Measurements from ENCODE around the gene GTF3C1. TPM values are rescaled to one million over a fixed set of nuclear protein-coding genes. Genes with fewer than 3 reads are reported as not detected.

Gene GTF3C1
- total and polyA plus RNA-seq, 2 of the 13 experiments (the other 11 are each of a cell fraction or from before 2014, with no cell fraction given) = 29.2 to 72.7 TPM

- TF ChIP-seq CENPT (CRISPR knock-in tag; IDR thresholded peaks at IDR 0.05; ENCODE audit: low read depth) = no peak
- peak; percentile 73; the same call in 1 of the 2 replicates for TF ChIP-seq IKZF5 (CRISPR knock-in tag; IDR thresholded peaks at IDR 0.05)
- TF ChIP-seq KLF12 (CRISPR knock-in tag; IDR thresholded peaks at IDR 0.05; ENCODE audit: borderline replicate concordance) = 0 out of 2 replicates have a peak, but pooled peaks have one; percentile 6
- 0 out of 2 replicates have a peak, but pooled peaks have one; percentile 46 for TF ChIP-seq MIER3 (CRISPR knock-in tag; IDR thresholded peaks at IDR 0.05; ENCODE audit: borderline replicate concordance)
- peak; percentile 76 for TF ChIP-seq TBL1XR1 (IDR thresholded peaks at IDR 0.05; ENCODE audit: borderline replicate concordance, low read length, partially characterized antibody)
- TF ChIP-seq HHEX (CRISPR knock-in tag; IDR thresholded peaks at IDR 0.05) = 0 out of 2 replicates have a peak, but pooled peaks have one; percentile 16
- 0 out of 2 replicates have a peak, but pooled peaks have one; percentile 26 for TF ChIP-seq AKAP8 (CRISPR knock-in tag; IDR thresholded peaks at IDR 0.05)
- TF ChIP-seq DRAP1 (CRISPR knock-in tag; IDR thresholded peaks at IDR 0.05) = peak; percentile 42; the same call in 1 of the 2 replicates
- TF ChIP-seq KLF11 (CRISPR knock-in tag; IDR thresholded peaks at IDR 0.05) = peak; percentile 63; the same call in 1 of the 2 replicates
- TF ChIP-seq ASH2L (IDR thresholded peaks at IDR 0.05; ENCODE audit: insufficient read length, low read depth, low read length) = peak; percentile 79
- peak; percentile 42 for TF ChIP-seq ZFY (CRISPR knock-in tag; IDR thresholded peaks at IDR 0.05)
- TF ChIP-seq ZNF224 (CRISPR knock-in tag; IDR thresholded peaks at IDR 0.05) = no peak
- peak; percentile 66; the same call in 1 of the 2 replicates for TF ChIP-seq ZNF788 (CRISPR knock-in tag; IDR thresholded peaks at IDR 0.05; ENCODE audit: borderline replicate concordance)
- 0 out of 2 replicates have a peak, but pooled peaks have one; percentile 55 for TF ChIP-seq ZNF264 (CRISPR knock-in tag; IDR thresholded peaks at IDR 0.05)
- peak; percentile 96 for TF ChIP-seq SALL1 (CRISPR knock-in tag; IDR thresholded peaks at IDR 0.05)
- peak; percentile 44; the same call in 1 of the 2 replicates for TF ChIP-seq ZNF33A (CRISPR knock-in tag; IDR thresholded peaks at IDR 0.05; ENCODE audit: borderline replicate concordance)
- TF ChIP-seq SATB2 (CRISPR knock-in tag; IDR thresholded peaks at IDR 0.05) = no peak
- no peak; the same call in 2 of the 3 replicates for TF ChIP-seq MXI1 (IDR thresholded peaks at IDR 0.05; ENCODE audit: borderline replicate concordance, low read depth, low read length)
- 0 out of 2 replicates have a peak, but pooled peaks have one; percentile 60 for TF ChIP-seq ZNF761 (CRISPR knock-in tag; conservative IDR thresholded peaks at IDR 0.05)
- TF ChIP-seq HNF1A (IDR thresholded peaks at IDR 0.05; ENCODE audit: low read depth) = no peak
- peak; percentile 75; the same call in 1 of the 2 replicates for TF ChIP-seq HNF1A (CRISPR knock-in tag; IDR thresholded peaks at IDR 0.05; ENCODE audit: borderline replicate concordance)
- peak; percentile 96 for TF ChIP-seq ZNF652 (CRISPR knock-in tag; IDR thresholded peaks at IDR 0.05; ENCODE audit: borderline replicate concordance, low read depth)
- TF ChIP-seq ZNF784 (CRISPR knock-in tag; IDR thresholded peaks at IDR 0.05; ENCODE audit: borderline replicate concordance) = peak; percentile 47; the same call in 1 of the 2 replicates
Observed at GRCh38 chr16:27579087-27579980, 29.6 kb upstream of the GTF3C1 start (continued).

Data from HepG2 (cell line).